Coronary artery (tissue), 2 donors: Measurements from ENCODE around the gene CD44.

ENCODE experiments used
- DNase-seq: peaks from one replicate; pipeline ENCODE4 v3.0.0-alpha.2; 2017; ENCODE audit warnings: low spot score
- H3K27ac ChIP-seq, 2 donors: fragments of 200-600 bp; sonication (generic); one replicate each; pipeline ENCODE4 v1.5.1; 2016 to 2019
- H3K4me3 ChIP-seq: fragments of 200-600 bp; sonication (generic); 2 replicates; pipeline ENCODE4 v1.5.1; 2016; ENCODE audit warnings: mild to moderate bottlenecking, moderate library complexity
- CTCF ChIP-seq: fragments of 200-600 bp; sonication (generic); IDR thresholded peaks from one replicate; pipeline ENCODE4 v1.5.1; 2019; ENCODE audit warnings: antibody characterized with exemption

The CD44 gene

GRCh38 chr11:35182317-35182939 is 43.5 kb downstream of the CD44 start:
- Histone ChIP-seq H3K4me3 (no peak overlapping the region), H3K27ac (no peak overlapping the region)
- TF ChIP-seq CTCF: no peak
- no peak for DNase-seq

- no peak for DNase-seq
- H3K27ac ChIP-seq: no peak overlapping the region
- H3K4me3 ChIP-seq: no peak overlapping the region
- no peak for TF ChIP-seq CTCF
Measured at GRCh38 chr11:35183326-35183925, 44.5 kb downstream of the CD44 start.

- Histone ChIP-seq H3K27ac (no peak overlapping the region), H3K4me3 (no peak overlapping the region)
- DNase-seq: no peak
- TF ChIP-seq CTCF: no peak
Measured at GRCh38 chr11:35185696-35186095, 46.7 kb downstream of the CD44 start.

GRCh38 chr11:35187996-35188395 is 49.0 kb downstream of the CD44 start:
- Histone ChIP-seq H3K4me3 (no peak overlapping the region), H3K27ac (no peak overlapping the region)
- no peak for DNase-seq
- no peak for TF ChIP-seq CTCF

GRCh38 chr11:35190804-35191348 is 51.9 kb downstream of the CD44 start:
- no peak for TF ChIP-seq CTCF
- H3K27ac ChIP-seq: no peak overlapping the region

GRCh38 chr11:35192347-35192746 is 53.4 kb downstream of the CD44 start:
- Histone ChIP-seq H3K4me3 (peak overlapping the region; percentile 33), H3K27ac (peak overlapping the region; percentile 19 to 72)
- TF ChIP-seq CTCF: no peak
- no peak for DNase-seq

More at GRCh38 chr11:35190804-35191348, 51.9 kb downstream of the CD44 start:
- H3K4me3 ChIP-seq: no peak overlapping the region
- no peak for DNase-seq

- Histone ChIP-seq H3K27ac (no peak overlapping the region), H3K4me3 (no peak overlapping the region)
- no peak for DNase-seq
- no peak for TF ChIP-seq CTCF
Measured at GRCh38 chr11:35193767-35194166, 54.8 kb downstream of the CD44 start.
